GM04503 (cell line): Measurements from ENCODE around the gene SLC6A11.
A peak's percentile ranks its signal among the peaks of the same experiment; 100 is the strongest.

Experiments
- DNase-seq: peaks from one replicate; pipeline ENCODE4 v3.0.0-alpha.2; 2012; ENCODE audit warnings: low read depth

The SLC6A11 gene

DNA sequence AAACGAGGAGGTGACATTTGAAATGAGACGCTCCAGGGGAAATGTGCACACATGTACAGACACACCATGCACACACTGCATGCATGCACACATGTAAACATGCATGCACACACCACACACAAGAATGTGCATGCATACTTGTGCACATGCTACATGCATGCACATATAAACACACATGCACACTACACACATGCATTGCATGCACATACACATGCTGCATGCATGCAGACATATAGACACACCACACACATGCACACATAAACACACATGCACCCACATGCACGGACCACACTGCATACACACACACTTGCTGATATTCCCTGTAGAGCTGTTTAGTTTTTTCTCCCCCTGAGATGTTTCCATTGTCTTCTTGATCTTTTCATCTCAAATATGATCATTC is 138.7 kb downstream of the SLC6A11 start:
- no peak for DNase-seq

DNA sequence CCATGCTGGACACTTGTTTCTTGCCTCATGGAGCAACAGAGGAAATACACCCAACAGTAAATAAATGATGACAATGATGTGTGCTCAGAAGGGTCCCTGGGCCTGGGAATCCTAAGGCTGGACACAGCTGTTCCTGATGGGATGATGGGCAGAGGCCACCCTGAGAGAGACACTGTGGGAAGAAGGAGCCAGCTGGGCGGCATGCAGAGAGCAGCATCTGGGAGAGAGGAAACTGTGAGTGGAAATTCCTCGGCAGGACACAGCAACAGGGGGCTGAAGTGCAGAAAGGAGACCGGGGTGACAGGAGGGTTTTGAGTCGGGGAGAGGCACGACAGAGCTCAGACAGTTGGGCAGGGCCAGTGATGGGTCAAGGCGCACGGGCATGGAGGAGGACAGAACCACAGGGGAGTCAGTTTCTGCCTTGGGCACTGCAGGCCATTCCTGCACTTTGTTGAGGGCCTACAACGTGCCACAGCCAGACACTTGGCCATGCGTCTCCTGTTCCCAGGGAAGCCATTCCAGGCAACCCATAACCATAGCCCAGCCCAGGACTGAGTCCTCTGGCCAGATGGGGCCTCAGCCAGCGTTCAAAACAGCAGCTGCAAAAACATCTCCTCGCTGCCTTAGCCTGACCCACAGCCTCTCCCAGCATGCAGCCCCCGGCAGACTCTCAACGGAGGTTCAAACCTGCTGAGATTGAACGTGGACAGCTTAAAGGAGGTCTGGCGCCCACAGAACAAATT is 139.9 kb downstream of the SLC6A11 start:
- no peak for DNase-seq

DNA sequence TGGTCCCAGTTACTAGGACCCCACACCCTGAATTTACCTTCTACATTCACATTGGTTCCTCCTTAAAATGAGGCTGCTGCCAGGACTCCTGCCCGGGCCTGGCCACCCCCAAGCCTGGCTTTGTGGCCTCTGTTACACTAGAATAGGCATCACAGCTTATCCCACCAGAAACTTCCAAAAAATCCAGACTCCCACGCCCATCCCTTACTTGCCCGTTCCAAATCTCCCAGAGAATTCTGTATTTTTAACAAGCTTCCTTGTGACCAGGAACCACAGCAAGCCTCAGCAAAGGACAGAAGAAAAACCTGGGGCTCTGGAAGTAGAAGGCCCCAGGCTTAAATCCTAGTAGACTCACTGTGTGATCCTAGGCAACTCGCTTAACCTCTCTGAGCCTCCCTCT is 140.5 kb downstream of the SLC6A11 start:
- no peak for DNase-seq

DNA sequence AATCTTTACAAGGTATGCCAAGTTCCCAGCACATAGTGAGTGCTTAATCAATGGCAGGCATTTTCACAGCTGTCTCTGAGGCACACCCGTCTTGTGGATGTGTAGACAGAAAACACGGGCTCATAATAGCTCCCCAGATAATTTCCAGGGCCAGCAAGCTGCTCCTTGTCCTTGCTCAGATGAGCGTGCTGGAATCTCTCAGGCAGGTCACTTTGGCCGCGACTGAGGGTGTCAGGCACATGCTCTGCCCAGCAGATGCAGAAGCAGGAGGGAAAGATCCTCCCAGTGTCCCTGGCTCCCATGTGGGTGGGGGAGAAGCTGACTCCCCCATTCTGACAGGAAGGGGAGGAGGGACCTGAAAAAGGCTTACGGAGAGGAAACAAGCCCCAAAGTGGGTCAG is 141.0 kb downstream of the SLC6A11 start:
- no peak for DNase-seq

DNA sequence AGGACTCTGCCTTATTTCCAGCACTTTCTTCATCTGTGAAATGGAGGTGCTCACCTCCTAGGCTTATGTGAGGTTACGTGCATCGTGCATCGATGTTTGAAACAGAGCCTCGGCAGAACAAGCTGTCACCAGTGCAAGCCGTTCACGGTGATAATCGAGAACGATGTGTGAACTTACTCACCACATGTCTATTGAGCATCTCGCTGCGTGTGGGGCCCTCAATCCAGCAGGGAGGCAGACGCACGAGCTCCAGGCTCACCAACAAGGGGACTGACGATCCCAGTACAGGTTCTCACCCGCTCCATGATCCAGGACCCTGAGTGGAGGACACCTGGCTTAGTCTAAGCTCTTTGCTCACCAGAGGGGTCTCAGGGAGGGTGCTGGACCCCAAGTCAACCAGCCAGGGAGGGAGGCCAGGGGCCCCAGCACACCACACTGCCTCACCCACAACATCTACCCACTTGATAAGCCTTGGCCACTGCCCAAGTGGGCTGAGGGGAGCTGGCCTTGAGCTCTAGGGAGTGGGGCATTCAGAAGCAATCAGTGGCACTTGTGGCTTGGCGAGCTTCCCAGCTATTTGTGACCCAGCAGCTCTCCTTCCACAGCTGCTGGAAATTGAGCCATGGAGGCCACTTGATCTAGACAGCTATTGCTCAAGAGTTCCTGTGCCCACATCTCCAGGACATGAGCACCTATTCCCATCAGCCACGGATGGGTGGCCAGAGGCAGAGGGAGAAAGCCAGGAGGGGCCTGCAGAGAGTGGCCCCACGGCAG is 142.1 kb downstream of the SLC6A11 start:
- DNase-seq = no peak

DNA sequence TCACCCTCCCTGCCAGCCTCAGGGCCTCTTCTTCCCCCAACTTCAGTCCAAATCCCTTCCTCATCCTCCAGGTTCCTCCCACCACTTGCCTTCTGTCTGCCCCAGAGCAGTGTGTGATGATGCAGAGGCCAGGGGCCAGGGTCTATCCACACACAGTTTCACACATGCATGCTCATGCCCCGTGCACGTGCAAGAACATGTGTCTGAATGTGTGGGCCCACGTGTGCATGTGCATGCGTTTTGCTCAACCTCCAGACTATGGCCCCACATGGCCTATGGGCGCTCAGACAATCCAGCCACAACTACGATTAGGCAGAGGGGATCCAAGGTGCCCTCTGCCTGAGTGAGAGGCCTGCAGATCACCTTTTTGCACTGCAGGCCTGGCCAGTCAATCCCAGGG is 144.2 kb downstream of the SLC6A11 start:
- DNase-seq = no peak

DNA sequence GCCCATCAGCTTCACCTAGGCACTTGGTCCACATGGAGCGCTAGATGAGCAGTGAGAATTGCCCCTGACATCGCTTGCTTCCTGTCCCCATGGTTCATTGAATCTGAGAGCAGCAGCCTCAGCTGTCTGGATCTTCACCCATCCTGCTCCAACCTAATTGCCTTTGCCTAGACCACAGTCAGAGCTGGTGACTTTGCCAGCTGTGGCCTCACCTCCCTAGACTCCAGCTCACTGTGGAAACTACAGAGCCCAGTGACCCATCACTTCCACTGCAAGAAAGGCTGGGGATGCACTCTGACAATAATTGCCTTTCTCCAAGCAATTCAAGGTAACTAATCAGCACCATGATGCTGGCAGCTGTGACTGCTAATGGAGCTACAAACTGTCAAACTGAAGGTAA is 145.9 kb downstream of the SLC6A11 start:
- no peak for DNase-seq

DNA sequence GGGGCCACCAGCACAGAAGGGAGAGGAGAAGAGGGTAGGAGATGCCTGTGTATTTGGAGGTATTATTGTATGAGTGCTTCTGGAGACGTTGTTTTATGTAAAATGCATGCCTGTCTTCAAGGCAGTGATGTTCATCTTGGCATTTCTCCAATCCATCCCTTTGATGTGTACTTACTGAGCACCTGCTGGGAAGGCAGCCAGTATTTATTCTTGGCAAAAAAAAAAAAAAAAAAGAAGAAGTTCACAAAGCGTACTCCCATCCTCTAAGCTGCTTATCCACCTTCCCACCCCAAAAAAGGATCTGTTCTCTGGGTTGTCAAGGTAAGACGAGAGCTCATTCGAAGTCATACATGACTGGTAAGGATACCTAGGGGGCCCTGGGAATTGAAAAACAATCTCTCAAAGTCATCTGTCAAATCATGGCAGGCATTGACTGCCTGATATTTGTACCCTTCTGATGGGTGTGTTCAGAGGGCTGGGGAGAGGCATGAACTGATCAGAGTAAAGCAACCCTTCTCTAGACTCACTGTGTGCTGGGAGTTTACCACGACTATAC is 146.5 kb downstream of the SLC6A11 start:
- DNase-seq = no peak

DNA sequence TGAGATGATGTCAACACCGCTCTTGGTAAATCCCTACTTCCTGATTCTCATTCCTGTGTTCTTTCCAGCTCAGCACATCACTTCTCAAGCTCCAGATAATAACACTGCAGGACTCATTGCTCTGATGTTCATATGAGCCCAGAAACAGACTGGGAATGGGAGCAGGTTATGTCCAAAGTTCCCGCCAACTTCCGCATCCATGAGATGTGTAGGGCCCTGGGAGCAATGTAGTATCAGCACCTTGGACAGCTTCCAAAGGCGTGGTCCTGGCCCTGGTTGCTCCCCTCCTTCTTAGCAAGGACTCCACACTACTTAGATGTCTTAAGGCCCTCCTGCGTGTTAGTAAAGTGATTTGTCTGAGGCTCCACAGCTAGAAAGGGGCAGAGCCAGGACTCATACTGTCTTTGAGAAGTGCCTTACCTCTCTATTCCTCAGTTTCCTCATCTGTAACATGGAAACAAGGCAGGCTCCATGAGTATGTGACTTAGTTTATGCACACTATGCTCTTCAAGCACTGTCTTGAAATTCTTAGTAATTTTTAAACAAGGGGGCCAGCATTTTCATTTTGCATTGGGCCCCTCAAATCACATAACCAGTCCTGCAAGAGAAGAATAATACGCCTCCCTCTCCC is 148.6 kb downstream of the SLC6A11 start:
- DNase-seq = no peak

DNA sequence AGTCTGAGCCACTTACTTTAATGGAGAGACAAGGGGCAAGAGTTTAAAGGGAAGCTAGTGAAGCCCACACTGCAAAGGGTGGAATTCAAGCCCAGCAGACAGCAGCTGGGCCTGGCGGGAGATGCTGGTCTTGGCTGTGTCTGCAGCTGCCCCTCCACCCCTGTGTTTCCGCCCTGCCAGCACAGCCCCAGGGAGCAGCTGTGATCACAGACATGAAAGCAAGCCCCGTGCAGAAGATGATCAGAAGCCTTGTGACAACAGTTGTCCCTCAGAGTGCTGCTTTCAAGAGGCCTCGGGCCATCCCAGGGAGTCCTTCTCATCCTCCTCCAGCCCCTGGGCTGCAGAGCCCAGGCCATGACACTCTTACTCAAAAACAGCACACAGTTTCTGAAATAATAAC is 152.4 kb downstream of the SLC6A11 start:
- no peak for DNase-seq

DNA sequence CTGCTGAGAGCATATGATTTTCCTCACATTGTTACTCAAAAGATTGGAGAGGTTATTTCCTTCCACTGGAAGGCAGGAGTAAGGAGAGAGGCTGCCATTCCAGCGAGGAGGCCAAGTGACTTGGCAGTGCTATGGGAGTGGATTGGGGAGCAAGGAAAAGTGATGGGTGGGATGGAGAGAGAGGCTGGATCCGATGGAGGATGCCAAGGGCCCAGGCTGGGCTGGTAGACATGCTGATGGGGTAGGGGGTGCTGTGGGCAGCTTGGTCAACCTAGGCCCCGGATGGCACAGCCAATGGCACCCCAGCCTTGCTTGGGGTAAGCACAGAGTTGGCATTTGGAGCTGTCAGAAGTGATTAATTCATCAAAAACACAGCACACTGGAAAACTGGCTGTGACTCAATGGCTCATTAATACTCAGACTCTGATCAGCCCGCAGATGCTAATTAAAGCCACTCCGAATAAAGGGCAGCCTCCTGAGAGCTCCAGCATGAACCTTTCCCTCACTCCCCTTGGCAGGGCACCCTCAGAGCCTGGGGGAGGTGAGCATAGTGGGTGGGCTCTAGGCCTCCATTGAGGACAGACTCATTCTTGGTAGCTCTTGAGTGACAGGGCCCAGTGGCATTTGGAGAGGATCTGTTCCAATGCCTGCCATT is 154.4 kb downstream of the SLC6A11 start:
- DNase-seq = no peak

DNA sequence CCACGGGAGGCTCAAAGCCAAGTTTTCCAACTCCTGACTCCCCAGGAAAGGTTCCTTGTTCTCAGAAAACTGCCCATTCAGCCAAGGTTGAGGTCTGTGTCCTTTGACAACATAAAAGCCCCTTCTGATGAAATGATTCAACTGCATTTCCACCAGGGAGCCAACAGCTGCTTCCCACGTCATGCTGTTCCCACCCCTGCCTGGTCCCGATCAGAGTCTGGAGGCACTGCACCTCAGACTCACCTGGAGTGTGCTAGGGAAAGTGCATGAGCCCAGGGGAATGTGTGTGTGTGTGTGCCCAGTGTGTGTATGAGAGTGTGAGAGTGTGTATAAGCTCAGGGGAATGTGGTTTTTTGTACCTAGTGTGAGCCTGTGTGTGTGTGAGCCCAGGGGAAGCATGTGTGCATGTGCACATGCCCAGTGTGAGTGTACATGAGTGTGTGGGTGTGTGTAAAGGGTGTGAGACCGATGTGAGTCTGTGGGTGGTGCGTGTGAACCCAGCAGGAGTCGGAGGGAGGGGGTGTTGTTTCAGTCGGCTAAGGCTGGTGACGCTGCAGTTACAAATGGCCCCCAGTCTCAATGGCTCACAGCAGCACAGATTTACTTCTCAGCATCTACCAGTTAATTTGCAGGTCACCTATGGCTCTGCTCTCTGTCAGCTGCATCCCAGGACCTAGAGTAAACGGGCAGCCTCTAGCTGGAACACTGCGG is 156.2 kb downstream of the SLC6A11 start:
- no peak for DNase-seq

DNA sequence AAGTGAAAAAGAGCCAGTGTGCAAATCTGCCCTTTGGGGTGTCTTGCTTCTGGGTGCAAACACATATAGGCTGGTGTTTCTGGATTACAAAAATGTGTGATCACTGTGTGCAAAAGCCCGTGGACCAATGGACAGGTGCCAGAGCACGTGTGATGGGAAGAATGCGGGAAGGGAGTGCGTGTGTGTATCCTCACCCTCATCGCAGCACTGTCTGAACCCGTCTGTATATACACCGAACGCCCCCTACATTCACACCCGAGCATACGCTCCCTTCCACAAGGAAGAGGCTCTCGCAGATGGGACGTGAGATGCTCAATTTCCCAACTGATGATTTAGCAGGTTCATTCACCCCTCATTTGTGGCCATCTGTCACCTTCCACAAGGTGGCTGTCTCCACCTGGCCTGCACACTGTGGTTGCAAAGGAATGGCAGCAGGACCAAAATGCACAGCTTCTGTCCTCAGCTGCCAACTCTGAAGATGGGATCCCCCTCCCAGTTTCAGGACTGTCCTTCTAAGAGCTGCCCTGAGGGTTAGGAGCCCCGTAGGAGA is 157.1 kb downstream of the SLC6A11 start:
- no peak for DNase-seq

DNA sequence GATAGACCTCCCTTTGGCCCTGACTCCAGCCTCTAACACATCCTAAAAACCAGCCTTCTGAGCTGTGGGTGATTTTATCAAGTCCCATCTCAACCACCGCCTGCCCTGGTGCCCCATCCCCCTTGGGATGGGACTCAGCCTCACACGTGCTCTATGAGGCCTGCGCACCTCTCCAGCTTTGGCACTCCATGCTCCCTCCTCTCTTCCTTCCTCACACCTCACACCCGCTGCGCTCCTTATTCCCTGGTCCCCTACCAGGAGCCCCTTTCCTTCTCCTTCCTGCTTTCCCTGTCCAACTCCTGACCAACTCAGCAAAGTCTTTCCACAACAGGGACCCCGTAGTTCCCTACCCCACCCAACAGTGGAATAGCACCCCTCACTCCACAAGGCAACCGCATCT is 158.1 kb downstream of the SLC6A11 start:
- no peak for DNase-seq

DNA sequence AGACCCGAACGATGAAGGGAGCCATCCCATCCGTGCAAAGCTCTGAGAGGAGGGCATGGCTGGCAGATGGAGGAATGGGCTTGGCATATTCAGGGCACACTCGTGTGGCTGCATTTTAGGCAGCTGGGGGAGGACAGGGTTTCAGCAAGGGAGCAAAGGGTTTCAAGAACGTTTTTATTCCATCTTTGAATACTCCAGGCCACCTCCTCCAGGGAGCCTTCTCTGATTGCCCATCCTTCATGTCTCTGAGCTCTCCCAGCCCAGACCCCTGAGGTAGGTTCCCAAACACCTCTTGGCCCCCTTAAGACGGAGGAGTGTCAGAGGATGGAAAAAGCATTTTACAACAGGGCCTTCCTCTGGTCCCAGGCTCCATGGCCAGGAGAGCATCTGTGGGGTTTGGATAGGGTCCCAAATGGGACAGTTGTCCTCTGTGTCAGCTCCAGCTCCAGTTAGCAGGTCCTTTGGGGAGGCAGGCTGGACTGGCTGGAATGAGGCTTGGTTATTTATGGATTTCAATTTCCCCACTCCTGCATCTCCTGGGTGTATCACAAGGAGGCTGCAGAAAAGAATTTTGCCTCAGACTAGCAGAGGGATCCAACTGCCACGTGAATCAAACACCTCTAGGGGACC is 158.8 kb downstream of the SLC6A11 start:
- DNase-seq = no peak

DNA sequence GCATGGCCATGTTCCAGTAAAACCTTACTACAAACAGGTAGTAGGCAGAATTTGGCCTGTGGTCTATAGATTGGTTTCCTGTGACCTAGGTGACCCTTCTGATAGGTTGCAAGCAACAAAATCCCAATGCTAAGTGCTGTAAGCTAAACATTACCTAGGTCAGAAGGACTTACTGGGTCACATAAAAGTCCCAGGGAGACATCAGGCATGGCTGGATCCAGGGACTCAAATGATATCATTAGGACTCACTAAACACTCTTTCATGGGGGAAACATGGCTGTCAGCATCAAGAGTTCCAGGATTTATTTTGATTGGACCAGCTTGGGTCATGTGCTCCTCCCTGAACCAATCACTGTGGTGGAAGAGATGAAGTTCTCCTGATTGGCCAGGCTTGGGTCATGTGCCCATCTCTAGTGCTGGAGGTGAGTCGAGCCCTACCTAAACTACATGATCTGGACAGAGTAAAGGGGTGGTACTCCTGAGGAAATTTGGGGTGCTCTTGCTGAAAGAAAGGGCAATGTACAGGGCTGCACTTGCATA is 159.7 kb downstream of the SLC6A11 start:
- DNase-seq = no peak

DNA sequence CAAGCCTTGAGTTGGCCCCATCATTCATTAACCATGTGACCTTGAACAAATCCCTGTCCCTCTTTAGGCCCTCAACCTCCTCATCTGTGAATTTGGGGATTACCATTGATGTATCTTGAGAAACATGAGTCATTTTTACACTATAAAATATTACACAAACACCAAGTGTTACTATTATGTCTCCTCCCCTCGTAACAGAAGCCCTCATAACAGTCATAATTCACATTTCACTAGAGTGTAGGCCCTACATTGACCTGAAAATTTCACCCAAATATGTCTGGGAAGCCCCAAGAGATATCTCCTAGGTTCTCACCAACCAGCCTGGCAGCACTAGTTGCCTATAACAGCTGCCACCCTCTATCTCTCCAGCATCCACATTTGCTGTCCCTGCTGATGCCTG is 160.7 kb downstream of the SLC6A11 start:
- no peak for DNase-seq

DNA sequence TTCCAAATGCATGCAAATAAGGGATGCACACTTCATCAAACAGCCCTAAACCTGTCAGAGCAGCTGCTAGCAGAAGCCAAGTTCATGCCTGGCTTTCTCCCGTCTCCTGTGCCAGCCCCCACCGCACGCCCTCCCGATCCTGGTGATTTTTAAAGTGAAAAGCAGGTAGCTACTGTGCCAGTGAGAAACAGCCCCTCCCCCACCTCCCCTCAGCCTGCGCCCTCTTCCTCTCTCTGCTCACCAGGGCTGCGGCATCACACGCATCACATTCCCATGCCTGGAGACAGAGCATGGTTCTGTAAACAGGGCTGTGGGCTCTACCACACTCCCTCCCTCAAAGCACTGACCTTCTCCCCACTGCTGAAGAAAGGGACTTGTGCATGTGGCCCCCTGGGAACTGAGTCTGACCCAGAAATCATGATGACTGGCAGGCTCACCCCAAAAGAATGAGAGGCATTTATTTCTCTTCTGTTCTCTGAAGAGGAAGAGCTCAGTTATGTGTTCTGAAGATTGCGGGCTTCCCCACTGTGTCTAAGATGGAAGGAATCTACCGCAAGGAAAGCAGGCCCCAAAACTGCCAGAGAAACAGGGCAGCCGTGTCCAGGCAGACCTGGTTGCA is 162.0 kb downstream of the SLC6A11 start:
- peak; percentile 11 for DNase-seq

DNA sequence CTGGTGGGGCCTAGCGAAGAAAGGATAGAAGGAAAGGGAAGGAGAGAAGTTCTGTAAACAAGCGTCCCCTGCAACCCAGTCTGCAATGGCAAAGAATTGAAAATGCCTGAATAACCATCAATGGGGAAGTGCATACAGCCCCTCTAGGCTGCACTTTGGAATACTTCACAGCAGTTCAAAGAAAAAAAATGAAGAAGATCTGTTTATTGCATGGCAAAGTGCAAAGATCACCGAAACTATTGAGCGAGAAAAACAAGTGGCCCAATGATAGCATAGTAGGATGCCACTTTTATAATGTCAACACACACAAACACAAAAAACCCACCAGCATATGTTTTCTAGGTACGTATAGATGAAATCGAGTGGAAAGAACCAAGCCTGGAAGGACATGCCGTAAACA is 162.9 kb downstream of the SLC6A11 start:
- DNase-seq = no peak

DNA sequence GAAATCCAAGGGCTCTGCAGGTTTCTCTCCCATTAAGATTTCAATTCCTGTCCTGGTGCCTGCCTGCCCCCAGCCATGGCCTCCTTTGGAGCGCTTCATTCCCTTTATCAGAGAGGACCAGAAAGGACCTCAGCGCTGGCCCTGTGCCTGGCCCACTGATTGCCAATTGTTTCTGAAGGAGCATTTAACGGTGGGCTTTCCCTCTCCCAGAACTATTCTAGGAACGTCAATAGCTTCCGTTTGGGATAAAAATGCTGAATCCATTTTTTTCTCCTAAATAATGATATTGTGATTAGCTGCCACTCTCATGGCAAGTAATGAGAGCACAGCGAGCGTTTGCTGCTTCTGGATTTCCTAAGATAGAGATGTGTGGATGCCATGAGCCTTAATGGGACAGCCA is 164.3 kb downstream of the SLC6A11 start:
- no peak for DNase-seq
